Nephron progenitor cell (in vitro differentiated cells): ENCODE measurements around the gene CHST6.

Source experiments
- DNase-seq: peaks from one replicate; pipeline ENCODE4 v3.0.0; 2021
- H3K27ac Mint-ChIP-seq: 2 replicates; pipeline ENCODE4 v1.8.0; 2021; ENCODE audit warnings: mild to moderate bottlenecking, moderate library complexity, mixed read lengths
- H3K27me3 Mint-ChIP-seq: 2 replicates; pipeline ENCODE4 v1.8.0; 2021; ENCODE audit warnings: mild to moderate bottlenecking, low read depth, mixed read lengths; ENCODE audit not compliant: poor library complexity
- H3K36me3 Mint-ChIP-seq: 2 replicates; pipeline ENCODE4 v1.8.0; 2021; ENCODE audit warnings: low read depth, mixed read lengths
- H3K4me1 Mint-ChIP-seq: 2 replicates; pipeline ENCODE4 v1.8.0; 2021; ENCODE audit warnings: mixed read lengths
- H3K4me3 Mint-ChIP-seq: 2 replicates; pipeline ENCODE4 v1.8.0; 2021; ENCODE audit warnings: mild to moderate bottlenecking, moderate library complexity, mixed read lengths
- H3K9me3 Mint-ChIP-seq: 2 replicates; pipeline ENCODE4 v1.8.0; 2021; ENCODE audit warnings: mild to moderate bottlenecking, moderate library complexity, mixed read lengths
- TF ChIP-seq, protein P1 (sequence below): fragments of 200-600 bp; sonication (generic); IDR thresholded peaks from 2 replicates; pipeline ENCODE4 v1.5.0; 2021; ENCODE audit warnings: antibody characterized with exemption

CHST6 gene

DNA sequence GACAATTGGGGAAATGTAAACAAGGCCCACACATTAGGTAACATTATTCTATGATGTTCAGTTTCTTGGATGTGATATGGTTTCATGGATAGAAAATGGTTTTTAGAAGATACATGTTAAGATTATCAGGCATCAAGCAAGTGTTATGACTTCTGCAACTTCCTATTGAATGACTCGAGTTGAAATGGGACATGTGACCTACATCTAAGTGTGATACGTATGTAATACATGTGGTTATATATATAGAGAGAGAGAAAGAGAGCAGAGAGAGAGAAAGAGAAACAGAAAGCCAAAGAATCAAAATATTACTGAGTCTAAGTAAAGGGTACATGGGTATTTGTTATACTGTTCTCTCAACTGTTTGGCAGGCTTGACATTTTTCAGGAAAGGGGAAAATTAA is 32.4 kb downstream of the CHST6 start:
- Mint-ChIP-seq H3K36me3 (peaks cover 21% of the 10 kb centered on the region), H3K27ac (peak overlapping the region; percentile 34), H3K9me3 (peaks cover 4% of the 10 kb centered on the region), H3K4me3 (peak overlapping the region; percentile 97), H3K4me1 (peaks cover 43% of the 10 kb centered on the region), H3K27me3 (peaks cover 4% of the 10 kb centered on the region)
- TF ChIP-seq, protein P1, sequence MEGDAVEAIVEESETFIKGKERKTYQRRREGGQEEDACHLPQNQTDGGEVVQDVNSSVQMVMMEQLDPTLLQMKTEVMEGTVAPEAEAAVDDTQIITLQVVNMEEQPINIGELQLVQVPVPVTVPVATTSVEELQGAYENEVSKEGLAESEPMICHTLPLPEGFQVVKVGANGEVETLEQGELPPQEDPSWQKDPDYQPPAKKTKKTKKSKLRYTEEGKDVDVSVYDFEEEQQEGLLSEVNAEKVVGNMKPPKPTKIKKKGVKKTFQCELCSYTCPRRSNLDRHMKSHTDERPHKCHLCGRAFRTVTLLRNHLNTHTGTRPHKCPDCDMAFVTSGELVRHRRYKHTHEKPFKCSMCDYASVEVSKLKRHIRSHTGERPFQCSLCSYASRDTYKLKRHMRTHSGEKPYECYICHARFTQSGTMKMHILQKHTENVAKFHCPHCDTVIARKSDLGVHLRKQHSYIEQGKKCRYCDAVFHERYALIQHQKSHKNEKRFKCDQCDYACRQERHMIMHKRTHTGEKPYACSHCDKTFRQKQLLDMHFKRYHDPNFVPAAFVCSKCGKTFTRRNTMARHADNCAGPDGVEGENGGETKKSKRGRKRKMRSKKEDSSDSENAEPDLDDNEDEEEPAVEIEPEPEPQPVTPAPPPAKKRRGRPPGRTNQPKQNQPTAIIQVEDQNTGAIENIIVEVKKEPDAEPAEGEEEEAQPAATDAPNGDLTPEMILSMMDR, result no peak
- no peak for DNase-seq

DNA sequence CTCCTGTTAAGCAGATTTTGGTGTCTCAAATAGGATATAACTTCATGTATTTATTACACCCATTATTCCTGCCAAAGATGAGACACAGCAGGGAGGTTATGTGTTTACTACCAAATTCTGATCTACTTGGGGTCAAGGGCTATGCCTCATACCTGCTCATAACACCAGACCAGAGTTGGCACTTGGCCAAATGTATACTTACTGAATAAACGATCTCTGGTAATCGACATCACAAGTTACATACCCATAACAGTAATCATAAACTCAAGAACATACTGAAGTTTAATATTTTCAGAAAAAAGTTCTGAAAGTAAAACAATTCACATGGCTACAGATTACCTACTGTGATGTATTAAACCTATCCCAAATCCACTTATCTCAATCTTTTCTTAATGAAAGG is 33.7 kb downstream of the CHST6 start:
- H3K36me3 Mint-ChIP-seq, result peaks cover 21% of the 10 kb centered on the region
- TF ChIP-seq, protein P1, result no peak

DNA sequence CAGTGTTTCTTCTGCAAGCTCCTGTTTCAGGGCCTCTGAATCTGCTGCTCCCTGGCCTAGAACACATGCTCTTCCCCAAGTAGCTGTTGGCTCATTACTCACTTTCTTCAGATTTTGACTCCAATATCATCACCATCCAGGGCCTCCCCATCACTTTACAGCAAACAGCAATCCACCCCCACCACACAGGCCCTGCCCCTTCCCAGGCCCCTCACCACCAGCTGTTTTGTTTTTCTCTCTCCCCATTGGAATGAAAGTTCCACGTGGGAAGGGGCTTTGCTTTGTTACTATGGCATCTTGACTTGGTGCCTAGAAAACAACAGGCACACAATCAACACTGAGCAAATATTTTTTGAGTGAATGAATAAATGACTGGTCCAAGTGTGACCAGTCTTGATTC is 34.8 kb downstream of the CHST6 start:
- H3K27ac Mint-ChIP-seq, result peak overlapping the region; percentile 79
- H3K36me3 Mint-ChIP-seq, result peaks cover 21% of the 10 kb centered on the region
- DNase-seq, result no peak
- H3K4me1 Mint-ChIP-seq, result peaks cover 67% of the 10 kb centered on the region
- peaks cover 4% of the 10 kb centered on the region for H3K9me3 Mint-ChIP-seq
- H3K27me3 Mint-ChIP-seq, result peaks cover 4% of the 10 kb centered on the region
- no peak overlapping the region for H3K4me3 Mint-ChIP-seq
- TF ChIP-seq, protein P1, result no peak

More for the DNA sequence above, 33.7 kb downstream of the CHST6 start:
- no peak overlapping the region for H3K27ac Mint-ChIP-seq
- peaks cover 4% of the 10 kb centered on the region for H3K27me3 Mint-ChIP-seq
- H3K9me3 Mint-ChIP-seq, result peaks cover 4% of the 10 kb centered on the region
- no peak for DNase-seq
- H3K4me3 Mint-ChIP-seq, result peak overlapping the region; percentile 97
- peaks cover 55% of the 10 kb centered on the region for H3K4me1 Mint-ChIP-seq

DNA sequence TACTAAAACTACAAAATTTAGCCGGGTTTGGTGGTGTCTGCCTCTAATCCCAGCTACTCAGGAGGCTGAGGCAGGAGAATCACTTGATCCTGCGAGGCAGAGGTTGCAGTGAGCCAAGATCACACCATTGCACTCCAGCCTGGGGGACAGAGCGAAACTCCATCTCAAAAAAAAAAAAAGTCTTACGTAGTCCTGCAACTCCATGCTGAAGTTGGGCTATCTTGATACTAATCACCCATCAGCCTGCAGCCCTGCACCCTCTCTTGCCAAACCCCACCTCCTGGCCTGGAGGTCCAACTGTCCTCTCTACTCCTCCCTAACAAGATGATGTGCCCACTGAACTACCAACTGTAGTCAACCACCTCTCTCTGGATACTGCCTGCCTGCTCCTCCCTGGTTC is 35.5 kb downstream of the CHST6 start:
- Mint-ChIP-seq H3K4me1 (peaks cover 74% of the 10 kb centered on the region), H3K9me3 (peaks cover under 1% of the 10 kb centered on the region), H3K36me3 (peaks cover 17% of the 10 kb centered on the region), H3K4me3 (no peak overlapping the region), H3K27ac (peak overlapping the region; percentile 83), H3K27me3 (peaks cover 2% of the 10 kb centered on the region)
- TF ChIP-seq, protein P1, result no peak
- no peak for DNase-seq

DNA sequence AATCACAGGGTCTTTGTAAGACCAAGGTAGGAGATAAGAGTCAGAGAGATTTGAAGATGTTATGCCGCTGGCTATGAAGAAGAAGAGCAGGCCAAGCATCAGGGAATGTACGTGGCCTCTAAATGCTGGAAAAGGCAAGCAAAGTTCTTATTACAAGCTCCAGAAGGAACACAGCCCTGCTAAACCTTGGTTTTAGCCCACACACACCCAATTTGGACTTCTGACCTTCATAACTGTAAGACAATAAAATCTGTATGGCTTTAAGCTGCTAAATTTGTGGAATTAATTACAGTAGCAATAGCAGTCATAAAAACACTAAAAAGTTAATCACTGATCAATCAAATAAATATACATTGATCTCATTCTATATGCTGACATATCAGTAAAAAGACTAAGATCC is 36.8 kb downstream of the CHST6 start:
- Mint-ChIP-seq H3K36me3 (peaks cover 17% of the 10 kb centered on the region), H3K9me3 (no peaks in the 10 kb centered on the region), H3K4me3 (no peak overlapping the region), H3K4me1 (peaks cover 83% of the 10 kb centered on the region), H3K27me3 (no peaks in the 10 kb centered on the region), H3K27ac (no peak overlapping the region)
- TF ChIP-seq, protein P1, result no peak
- no peak for DNase-seq

DNA sequence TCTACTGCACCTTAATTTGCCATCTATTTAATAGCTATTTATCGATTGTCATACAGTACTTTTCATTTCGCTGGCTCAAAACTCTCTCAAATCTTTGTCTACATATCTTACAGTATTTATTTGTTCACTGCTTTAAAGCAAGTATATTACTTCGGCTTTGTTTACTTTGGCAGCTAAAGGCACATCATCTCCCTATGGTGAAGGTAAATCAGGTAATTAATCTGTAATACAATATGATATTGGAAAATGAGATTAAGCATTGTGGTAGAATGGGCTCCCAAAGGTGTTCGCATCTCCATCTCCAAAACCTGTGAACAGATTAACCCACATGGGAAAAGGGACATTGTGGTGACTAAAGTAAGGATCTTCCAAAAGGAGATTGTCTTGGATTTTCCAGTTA is 37.2 kb downstream of the CHST6 start:
- no peak for DNase-seq
- no peak overlapping the region for H3K27ac Mint-ChIP-seq
- no peaks in the 10 kb centered on the region for H3K27me3 Mint-ChIP-seq
- TF ChIP-seq, protein P1, result no peak
- H3K9me3 Mint-ChIP-seq, result no peaks in the 10 kb centered on the region
- no peak overlapping the region for H3K4me3 Mint-ChIP-seq
- peaks cover 21% of the 10 kb centered on the region for H3K36me3 Mint-ChIP-seq
- H3K4me1 Mint-ChIP-seq, result peaks cover 83% of the 10 kb centered on the region
